A549 (cell line): ENCODE results near the gene COQ4. TPM values are rescaled to one million over a fixed set of nuclear protein-coding genes. Genes with fewer than 3 reads are reported as not detected.

Experiments
- ATAC-seq, 2 experiments: fragments of 200-7000 bp in 1 of 2; fragments of >200 bp in 1 of 2; cut with Nextera tagmentation in 1 of 2; cut with Tn5 transposase in 1 of 2; 3 replicates each; pipeline versions ENCODE4 v1.8.0 to v1.9.1; 2018 to 2020; ENCODE audit warnings: mild to moderate bottlenecking in 1 of 2, moderate library complexity in 1 of 2
- CTCF ChIA-PET: fragments of 300-600 bp; sonication (Branson Sonifier 250); formaldehyde crosslinking; extraction: SDS; loops from one replicate; lab custom pipeline; 2021; ENCODE audit warnings: antibody characterized with exemption, inconsistent platforms; lab: Yijun Ruan, JAX
- POLR2A ChIA-PET: fragments of 350-600 bp; formaldehyde crosslinking; extraction: SDS; loops from one replicate; lab custom pipeline; 2021; ENCODE audit warnings: antibody characterized with exemption, inconsistent platforms; lab: Yijun Ruan, JAX
- DNase-seq, 2 experiments: peaks; one replicate each; pipeline versions ENCODE4 v3.0.0 to v3.0.0-alpha.2; 2011 to 2016; ENCODE audit warnings: low read depth in 1 of 2, low spot score in 1 of 2
- FAIRE-seq: peaks from 2 replicates; lab custom pipeline; 2011; peaks lifted over from hg19 to GRCh38; lab: Jason Lieb, UNC
- H3K27ac ChIP-seq, 2 experiments: fragments of >200 bp; sonication (Bioruptor Twin); formaldehyde crosslinking; 3 replicates each; pipeline ENCODE4 v1.5.1; 2016 to 2017
- H3K4me1 ChIP-seq: fragments of >200 bp; sonication (Bioruptor Twin); formaldehyde crosslinking; 3 replicates; pipeline ENCODE4 v1.6.1; 2016
- H3K4me2 ChIP-seq: fragments of >200 bp; sonication (Bioruptor Twin); formaldehyde crosslinking; 3 replicates; pipeline ENCODE4 v1.6.1; 2016
- H3K4me3 ChIP-seq: fragments of >200 bp; sonication (Bioruptor Twin); formaldehyde crosslinking; 3 replicates; pipeline ENCODE4 v1.5.1; 2016
- H3K9me3 ChIP-seq: fragments of >200 bp; sonication (Bioruptor Twin); formaldehyde crosslinking; 3 replicates; pipeline ENCODE4 v1.6.1; 2016
- EP300 ChIP-seq, 2 experiments: fragments of >200 bp; sonication (Bioruptor Twin); formaldehyde crosslinking; IDR thresholded peaks; 2 replicates in 1 of 2; 3 replicates in 1 of 2; pipeline ENCODE4 v1.6.1; 2016 to 2017
- JUN ChIP-seq, 2 experiments: fragments of >200 bp; sonication (Bioruptor Twin); formaldehyde crosslinking; IDR thresholded peaks; 2 replicates in 1 of 2; 3 replicates in 1 of 2; pipeline ENCODE4 v1.6.1; 2016 to 2017
- NFE2L2 ChIP-seq: fragments of 150-350 bp; conservative IDR thresholded peaks from 2 replicates; pipeline ENCODE4 v1.6.1; 2014; ENCODE audit warnings: low read length
- RARB ChIP-seq: fragments of 250-450 bp; sonication (Bioruptor Pico); IDR thresholded peaks from 2 replicates; pipeline ENCODE4 v1.8.0; 2021; ENCODE audit warnings: mild to moderate bottlenecking, moderate library complexity
- ZFP36 ChIP-seq: fragments of 450-650 bp; IDR thresholded peaks from 2 replicates; pipeline ENCODE4 v1.6.1; 2014; ENCODE audit warnings: borderline replicate concordance; ENCODE audit not compliant: partially characterized antibody
- WGBS: methylation state at CpG from one replicate; pipeline ENCODE4 v1.1.6; 2017; ENCODE audit errors: missing lambda C conversion rate; 5-methylcytosine and 5-hydroxymethylcytosine counted together
- polyA plus RNA-seq, 4 experiments: library from polyadenylated mRNA; depleted of rRNA in 3 of 4; stranded (reverse); fragments of >200 nt; fragmentation: RNase III in 1 of 4; extraction: RNeasy Plus Mini Kit Qiagen cat#74134 plus additional on column Dnase treatment in 1 of 4; gene quantifications; 2 replicates in 3 of 4; 3 replicates in 1 of 4; pipeline ENCODE4 v1.2.3, GENCODE V29; 2011 to 2017
- TF ChIP-seq, protein P1 (sequence below): fragments of 450-650 bp; IDR thresholded peaks from 2 replicates; pipeline ENCODE4 v1.6.1; 2014; ENCODE audit warnings: antibody characterized with exemption
- TF ChIP-seq, protein P2 (sequence below): fragments of 150-350 bp; IDR thresholded peaks from 2 replicates; pipeline ENCODE4 v1.6.1; 2014; ENCODE audit warnings: low read depth, mild to moderate bottlenecking, low read length

COQ4 gene
- polyA plus RNA-seq, 2 of the 4 experiments (the other 2 are of a cell fraction): 32.5 to 41.3 TPM

DNA sequence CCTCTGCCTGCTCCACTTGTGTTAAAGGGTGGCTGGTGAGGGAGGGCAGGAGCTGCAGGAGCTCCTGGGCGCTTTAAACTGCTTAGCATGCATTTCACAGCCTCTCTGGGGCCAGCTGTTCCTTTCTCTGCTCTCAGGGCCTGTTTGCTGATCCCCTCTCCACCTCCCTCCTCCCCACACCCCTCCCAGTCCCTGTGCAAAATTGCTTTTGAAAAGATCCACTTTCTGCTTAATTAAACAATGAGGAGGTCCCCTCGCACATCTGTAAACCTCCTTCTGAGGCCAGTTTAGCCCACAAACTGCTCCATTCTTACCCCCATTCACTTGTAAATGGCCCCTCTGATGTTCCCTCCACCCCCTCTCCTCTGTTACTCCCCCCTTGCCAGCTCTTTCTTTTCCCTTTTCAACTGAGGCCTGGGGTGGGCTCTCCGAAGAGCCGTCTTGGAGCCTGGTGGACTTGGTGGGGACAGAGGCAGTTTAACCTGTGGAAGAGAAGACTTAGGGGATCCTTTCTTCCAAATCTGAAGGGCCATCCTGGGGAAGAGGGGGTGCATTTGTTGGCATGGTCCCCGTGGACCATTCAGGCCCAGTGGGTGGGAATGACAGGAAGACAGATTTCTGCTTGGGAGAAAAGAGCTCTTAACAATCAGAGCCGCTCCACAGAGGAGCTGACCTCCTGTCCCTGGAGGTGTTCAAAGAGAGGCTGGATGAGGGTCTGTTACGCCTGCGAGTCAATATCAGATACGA lies 60.5 kb downstream of the COQ4 start:
- DNase-seq (no peak), FAIRE-seq (no peak), ATAC-seq (no peak)
- Histone ChIP-seq H3K4me3 (no peak overlapping the region), H3K4me2 (no peak overlapping the region), H3K9me3 (no peaks in the 10 kb centered on the region), H3K4me1 (no peaks in the 10 kb centered on the region), H3K27ac (no peak overlapping the region)
- CTCF ChIA-PET: interaction anchor here (0.6 to 3.1 kb wide), 10 partner anchors 9 to 252 kb away, joined by 3 to 17 read pairs (median 3); partner anchors contain the start of gene CERCAM
- TF ChIP-seq, protein P1, sequence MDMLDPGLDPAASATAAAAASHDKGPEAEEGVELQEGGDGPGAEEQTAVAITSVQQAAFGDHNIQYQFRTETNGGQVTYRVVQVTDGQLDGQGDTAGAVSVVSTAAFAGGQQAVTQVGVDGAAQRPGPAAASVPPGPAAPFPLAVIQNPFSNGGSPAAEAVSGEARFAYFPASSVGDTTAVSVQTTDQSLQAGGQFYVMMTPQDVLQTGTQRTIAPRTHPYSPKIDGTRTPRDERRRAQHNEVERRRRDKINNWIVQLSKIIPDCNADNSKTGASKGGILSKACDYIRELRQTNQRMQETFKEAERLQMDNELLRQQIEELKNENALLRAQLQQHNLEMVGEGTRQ: no peak
- no peak for TF ChIP-seq EP300 (IDR thresholded peaks at IDR 0.05)
- no peak for TF ChIP-seq ZFP36
- TF ChIP-seq, protein P2, sequence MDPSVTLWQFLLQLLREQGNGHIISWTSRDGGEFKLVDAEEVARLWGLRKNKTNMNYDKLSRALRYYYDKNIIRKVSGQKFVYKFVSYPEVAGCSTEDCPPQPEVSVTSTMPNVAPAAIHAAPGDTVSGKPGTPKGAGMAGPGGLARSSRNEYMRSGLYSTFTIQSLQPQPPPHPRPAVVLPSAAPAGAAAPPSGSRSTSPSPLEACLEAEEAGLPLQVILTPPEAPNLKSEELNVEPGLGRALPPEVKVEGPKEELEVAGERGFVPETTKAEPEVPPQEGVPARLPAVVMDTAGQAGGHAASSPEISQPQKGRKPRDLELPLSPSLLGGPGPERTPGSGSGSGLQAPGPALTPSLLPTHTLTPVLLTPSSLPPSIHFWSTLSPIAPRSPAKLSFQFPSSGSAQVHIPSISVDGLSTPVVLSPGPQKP: no peak
- no peak for TF ChIP-seq NFE2L2
- TF ChIP-seq JUN (IDR thresholded peaks at IDR 0.05): no peak
- TF ChIP-seq RARB (CRISPR knock-in tag): no peak
- 94% methylated on average over 9 of the region's 9 CpGs for WGBS
- POLR2A ChIA-PET: interaction anchor here (1.8 kb wide), 1 partner anchor 12 kb away, joined by 5 read pairs; the partner anchor contains the start of gene URM1

Other genes with a start within 250 kb of the COQ4 start
- gene PTGES2, start 195.1 kb upstream of the COQ4 start, polyA plus RNA-seq (2011; rRNA removed): 79.8 and 94.5 TPM in 2 replicates
- gene PTGES2, start 195.1 kb upstream of the COQ4 start, polyA plus RNA-seq (2017; fragmentation: RNase III; extraction: RNeasy Plus Mini Kit Qiagen cat#74134 plus additional on column Dnase treatment): 92.6 to 97.2 TPM (median 94.1 TPM) in 3 replicates
- 11.9 and 18.1 TPM in 2 replicates for gene LCN2, start 173.4 kb upstream of the COQ4 start, polyA plus RNA-seq (2011; rRNA removed)
- gene LCN2, start 173.4 kb upstream of the COQ4 start, polyA plus RNA-seq (2017; fragmentation: RNase III; extraction: RNeasy Plus Mini Kit Qiagen cat#74134 plus additional on column Dnase treatment): 2.3 to 3.0 TPM (median 2.6 TPM) in 3 replicates
- 23.0 and 23.8 TPM in 2 replicates for gene BBLN, start 162.6 kb upstream of the COQ4 start, polyA plus RNA-seq (2011; rRNA removed)
- 23.3 to 28.1 TPM (median 26.0 TPM) in 3 replicates for gene BBLN, start 162.6 kb upstream of the COQ4 start, polyA plus RNA-seq (2017; fragmentation: RNase III; extraction: RNeasy Plus Mini Kit Qiagen cat#74134 plus additional on column Dnase treatment)
- 39.2 and 50.3 TPM in 2 replicates for gene CIZ1, start 131.3 kb upstream of the COQ4 start, polyA plus RNA-seq (2011; rRNA removed)
- 83.0 to 93.6 TPM (median 92.5 TPM) in 3 replicates for gene CIZ1, start 131.3 kb upstream of the COQ4 start, polyA plus RNA-seq (2017; fragmentation: RNase III; extraction: RNeasy Plus Mini Kit Qiagen cat#74134 plus additional on column Dnase treatment)
- 60.2 and 70.7 TPM in 2 replicates for gene DNM1, start 119.5 kb upstream of the COQ4 start, polyA plus RNA-seq (2011; rRNA removed)
- 99.8 to 139 TPM (median 136 TPM) in 3 replicates for gene DNM1, start 119.5 kb upstream of the COQ4 start, polyA plus RNA-seq (2017; fragmentation: RNase III; extraction: RNeasy Plus Mini Kit Qiagen cat#74134 plus additional on column Dnase treatment)
- gene GOLGA2, start 46.8 kb upstream of the COQ4 start, polyA plus RNA-seq (2011; rRNA removed): 55.3 and 61.9 TPM in 2 replicates
- 53.9 to 63.2 TPM (median 60.1 TPM) in 3 replicates for gene GOLGA2, start 46.8 kb upstream of the COQ4 start, polyA plus RNA-seq (2017; fragmentation: RNase III; extraction: RNeasy Plus Mini Kit Qiagen cat#74134 plus additional on column Dnase treatment)
- 66.8 and 67.6 TPM in 2 replicates for gene SWI5, start 46.6 kb upstream of the COQ4 start, polyA plus RNA-seq (2011; rRNA removed)
- gene SWI5, start 46.6 kb upstream of the COQ4 start, polyA plus RNA-seq (2017; fragmentation: RNase III; extraction: RNeasy Plus Mini Kit Qiagen cat#74134 plus additional on column Dnase treatment): 45.3 to 49.3 TPM (median 45.6 TPM) in 3 replicates
- 29.0 and 43.4 TPM in 2 replicates for gene TRUB2, start 392 bp upstream of the COQ4 start, polyA plus RNA-seq (2011; rRNA removed)
- gene TRUB2, start 392 bp upstream of the COQ4 start, polyA plus RNA-seq (2017; fragmentation: RNase III; extraction: RNeasy Plus Mini Kit Qiagen cat#74134 plus additional on column Dnase treatment): 35.3 to 39.0 TPM (median 38.7 TPM) in 3 replicates
- gene SLC27A4, start 17.7 kb downstream of the COQ4 start, polyA plus RNA-seq (2011; rRNA removed): 14.5 and 14.9 TPM in 2 replicates
- gene SLC27A4, start 17.7 kb downstream of the COQ4 start, polyA plus RNA-seq (2017; fragmentation: RNase III; extraction: RNeasy Plus Mini Kit Qiagen cat#74134 plus additional on column Dnase treatment): 26.1 to 27.0 TPM (median 26.4 TPM) in 3 replicates
- 43.6 and 61.6 TPM in 2 replicates for gene URM1, start 48.5 kb downstream of the COQ4 start, polyA plus RNA-seq (2011; rRNA removed)
- gene URM1, start 48.5 kb downstream of the COQ4 start, polyA plus RNA-seq (2017; fragmentation: RNase III; extraction: RNeasy Plus Mini Kit Qiagen cat#74134 plus additional on column Dnase treatment): 49.5 to 50.6 TPM (median 49.7 TPM) in 3 replicates
- 16.5 and 16.6 TPM in 2 replicates for gene CERCAM, start 98.0 kb downstream of the COQ4 start, polyA plus RNA-seq (2011; rRNA removed)
- 26.1 to 33.3 TPM (median 28.5 TPM) in 3 replicates for gene CERCAM, start 98.0 kb downstream of the COQ4 start, polyA plus RNA-seq (2017; fragmentation: RNase III; extraction: RNeasy Plus Mini Kit Qiagen cat#74134 plus additional on column Dnase treatment)
- 22.9 and 24.7 TPM in 2 replicates for gene ODF2, start 133.2 kb downstream of the COQ4 start, polyA plus RNA-seq (2011; rRNA removed)
- 29.6 to 32.0 TPM (median 30.5 TPM) in 3 replicates for gene ODF2, start 133.2 kb downstream of the COQ4 start, polyA plus RNA-seq (2017; fragmentation: RNase III; extraction: RNeasy Plus Mini Kit Qiagen cat#74134 plus additional on column Dnase treatment)
- 41.2 and 49.2 TPM in 2 replicates for gene GLE1, start 181.9 kb downstream of the COQ4 start, polyA plus RNA-seq (2011; rRNA removed)
- 30.2 to 31.5 TPM (median 30.3 TPM) in 3 replicates for gene GLE1, start 181.9 kb downstream of the COQ4 start, polyA plus RNA-seq (2017; fragmentation: RNase III; extraction: RNeasy Plus Mini Kit Qiagen cat#74134 plus additional on column Dnase treatment)
- gene SPTAN1, start 229.7 kb downstream of the COQ4 start, polyA plus RNA-seq (2011; rRNA removed): 122 and 144 TPM in 2 replicates
- gene SPTAN1, start 229.7 kb downstream of the COQ4 start, polyA plus RNA-seq (2017; fragmentation: RNase III; extraction: RNeasy Plus Mini Kit Qiagen cat#74134 plus additional on column Dnase treatment): 104 to 128 TPM (median 107 TPM) in 3 replicates